Measurements from ENCODE around the gene ARHGAP6. TPM values are rescaled to one million over a fixed set of nuclear protein-coding genes. Genes with fewer than 3 reads are reported as not detected.

The ARHGAP6 gene
- total and polyA plus RNA-seq, 2 donors from 2014 or later, result 6.0 to 20.4 TPM

DNA sequence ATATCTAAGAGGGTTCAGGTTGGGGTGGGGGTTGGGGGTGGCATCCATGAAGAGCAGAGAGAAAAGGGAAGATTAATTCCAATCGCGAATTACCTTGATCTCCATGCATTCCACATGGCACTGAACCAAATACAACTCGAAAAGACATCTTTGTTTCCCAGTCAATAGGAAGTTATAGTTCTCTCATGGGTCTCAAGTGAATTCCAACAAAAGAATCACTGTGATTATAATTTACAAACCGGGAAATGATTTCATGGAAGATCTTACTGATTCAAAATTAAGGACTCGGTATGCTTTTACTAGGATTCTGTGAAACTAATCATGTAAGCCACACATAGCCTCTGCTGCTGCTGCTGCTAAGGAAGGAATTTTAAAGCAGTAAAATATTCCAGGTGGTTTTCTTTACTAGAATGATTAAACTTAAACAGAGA is 399.1 kb downstream of the ARHGAP6 start:
- no peaks in the 10 kb centered on the region for H3K27me3 ChIP-seq (ENCODE audit: control insufficient read depth, insufficient read depth, low read length)
- no peaks in the 10 kb centered on the region for H3K36me3 ChIP-seq (ENCODE audit: control insufficient read depth in 2 of 3, insufficient read depth in 3 of 3, low read length in 3 of 3)
- H3K4me1 ChIP-seq (ENCODE audit: control insufficient read depth in 2 of 3, insufficient read depth in 2 of 3, low read depth in 1 of 3, low read length in 3 of 3), result no peaks in the 10 kb centered on the region
- no peak overlapping the region for H3K9ac ChIP-seq (ENCODE audit: low read length in 3 of 3)
- no peak overlapping the region for H3K4me3 ChIP-seq (ENCODE audit: low read length in 3 of 3)
- H3K27ac ChIP-seq (ENCODE audit: low read depth in 2 of 2, low read length in 2 of 2), result no peak overlapping the region
- DNase-seq (peak in 1 of 5 donors; percentile 5), FAIRE-seq (no peak)
- no peaks in the 10 kb centered on the region for H3K9me3 ChIP-seq (ENCODE audit: control insufficient read depth in 2 of 3, insufficient read depth in 1 of 3, low read length in 3 of 3)
- intact Hi-C loops (cut with DNase I), result no loop called here
- TF ChIP-seq, protein P1, sequence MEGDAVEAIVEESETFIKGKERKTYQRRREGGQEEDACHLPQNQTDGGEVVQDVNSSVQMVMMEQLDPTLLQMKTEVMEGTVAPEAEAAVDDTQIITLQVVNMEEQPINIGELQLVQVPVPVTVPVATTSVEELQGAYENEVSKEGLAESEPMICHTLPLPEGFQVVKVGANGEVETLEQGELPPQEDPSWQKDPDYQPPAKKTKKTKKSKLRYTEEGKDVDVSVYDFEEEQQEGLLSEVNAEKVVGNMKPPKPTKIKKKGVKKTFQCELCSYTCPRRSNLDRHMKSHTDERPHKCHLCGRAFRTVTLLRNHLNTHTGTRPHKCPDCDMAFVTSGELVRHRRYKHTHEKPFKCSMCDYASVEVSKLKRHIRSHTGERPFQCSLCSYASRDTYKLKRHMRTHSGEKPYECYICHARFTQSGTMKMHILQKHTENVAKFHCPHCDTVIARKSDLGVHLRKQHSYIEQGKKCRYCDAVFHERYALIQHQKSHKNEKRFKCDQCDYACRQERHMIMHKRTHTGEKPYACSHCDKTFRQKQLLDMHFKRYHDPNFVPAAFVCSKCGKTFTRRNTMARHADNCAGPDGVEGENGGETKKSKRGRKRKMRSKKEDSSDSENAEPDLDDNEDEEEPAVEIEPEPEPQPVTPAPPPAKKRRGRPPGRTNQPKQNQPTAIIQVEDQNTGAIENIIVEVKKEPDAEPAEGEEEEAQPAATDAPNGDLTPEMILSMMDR (IDR thresholded peaks at IDR 0.05; ENCODE audit: borderline replicate concordance, extremely low read depth, insufficient read depth), result no peak

DNA sequence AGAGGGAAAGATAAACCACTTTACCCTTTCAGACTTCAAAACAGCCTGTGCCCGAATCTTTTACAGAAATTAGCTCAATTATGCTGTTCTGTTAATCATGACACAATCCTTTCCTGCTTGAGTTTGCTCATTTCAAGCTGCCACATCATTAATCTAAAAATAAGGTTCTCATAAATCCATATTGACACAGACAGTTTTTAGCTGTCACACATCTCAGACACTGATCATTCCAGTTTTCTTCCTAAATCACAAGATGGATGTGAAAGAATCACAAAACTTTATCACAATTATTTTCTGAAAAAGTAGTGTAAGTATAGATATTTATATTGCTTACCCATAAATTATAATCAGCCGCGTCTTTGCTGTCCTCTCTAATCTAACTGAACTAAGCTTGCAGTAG is 400.4 kb downstream of the ARHGAP6 start:
- no peaks in the 10 kb centered on the region for H3K27me3 ChIP-seq (ENCODE audit: control insufficient read depth, insufficient read depth, low read length)
- no peaks in the 10 kb centered on the region for H3K36me3 ChIP-seq (ENCODE audit: control insufficient read depth in 2 of 3, insufficient read depth in 3 of 3, low read length in 3 of 3)
- no peaks in the 10 kb centered on the region for H3K9me3 ChIP-seq (ENCODE audit: control insufficient read depth in 2 of 3, insufficient read depth in 1 of 3, low read length in 3 of 3)
- intact Hi-C loops (cut with DNase I), result no loop called here
- no peak overlapping the region for H3K4me3 ChIP-seq (ENCODE audit: low read length in 3 of 3)
- no peak for DNase-seq
- no peak overlapping the region for H3K27ac ChIP-seq (ENCODE audit: low read depth in 2 of 2, low read length in 2 of 2)
- peak; percentile 73 for FAIRE-seq
- no peak overlapping the region for H3K9ac ChIP-seq (ENCODE audit: low read length in 3 of 3)
- no peaks in the 10 kb centered on the region for H3K4me1 ChIP-seq (ENCODE audit: control insufficient read depth in 2 of 3, insufficient read depth in 2 of 3, low read depth in 1 of 3, low read length in 3 of 3)
- TF ChIP-seq, protein P1 (IDR thresholded peaks at IDR 0.05; ENCODE audit: borderline replicate concordance, extremely low read depth, insufficient read depth), result no peak

DNA sequence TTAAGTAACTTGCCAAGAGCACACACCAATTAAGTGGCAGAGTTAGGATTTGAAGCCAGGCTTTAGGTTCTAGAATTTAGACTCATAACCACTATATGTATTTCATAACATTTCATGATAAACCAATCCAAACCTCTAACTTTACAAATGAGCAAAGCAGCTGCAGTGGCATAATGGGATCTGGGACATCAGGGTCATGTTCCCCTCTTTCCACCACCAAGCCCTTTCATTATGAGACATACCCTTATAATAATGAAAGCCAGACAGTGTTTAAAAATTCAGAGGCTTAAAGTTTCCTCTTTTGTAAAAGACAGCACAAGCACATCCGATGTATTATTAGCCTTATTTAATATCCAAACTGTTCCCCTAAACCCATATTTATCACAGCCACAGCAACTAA is 400.8 kb downstream of the ARHGAP6 start:
- Histone ChIP-seq H3K9ac (ENCODE audit: low read length in 3 of 3) (no peak overlapping the region), H3K27me3 (ENCODE audit: control insufficient read depth, insufficient read depth, low read length) (no peaks in the 10 kb centered on the region), H3K4me1 (ENCODE audit: control insufficient read depth in 2 of 3, insufficient read depth in 2 of 3, low read depth in 1 of 3, low read length in 3 of 3) (no peaks in the 10 kb centered on the region), H3K9me3 (ENCODE audit: control insufficient read depth in 2 of 3, insufficient read depth in 1 of 3, low read length in 3 of 3) (no peaks in the 10 kb centered on the region), H3K36me3 (ENCODE audit: control insufficient read depth in 2 of 3, insufficient read depth in 3 of 3, low read length in 3 of 3) (no peaks in the 10 kb centered on the region), H3K27ac (ENCODE audit: low read depth in 2 of 2, low read length in 2 of 2) (no peak overlapping the region), H3K4me3 (ENCODE audit: low read length in 3 of 3) (no peak overlapping the region)
- intact Hi-C loops (cut with DNase I), result no loop called here
- TF ChIP-seq, protein P1 (IDR thresholded peaks at IDR 0.05; ENCODE audit: borderline replicate concordance, extremely low read depth, insufficient read depth), result no peak
- DNase-seq (no peak), FAIRE-seq (no peak)

DNA sequence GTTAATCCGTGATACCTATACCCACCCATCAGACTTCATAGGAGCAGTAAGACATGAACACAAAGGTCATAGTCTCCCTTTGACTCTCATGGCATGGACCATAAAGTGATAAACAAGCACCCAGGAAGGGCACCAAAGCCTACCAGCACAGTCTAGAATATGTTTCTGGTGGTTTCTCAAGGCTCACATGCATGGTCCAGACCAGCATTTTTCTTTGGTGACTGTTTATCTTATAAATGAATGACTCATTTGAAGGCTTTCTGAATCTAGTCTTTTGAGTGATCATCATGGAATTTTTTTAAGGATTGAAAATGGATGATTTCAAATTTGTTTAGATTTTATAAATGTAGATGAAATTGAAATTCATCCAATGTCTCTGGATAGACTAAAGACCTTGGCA is 404.5 kb downstream of the ARHGAP6 start:
- intact Hi-C loops (cut with DNase I), result no loop called here

More for the DNA sequence above, 404.5 kb downstream of the ARHGAP6 start:
- Histone ChIP-seq H3K27me3 (ENCODE audit: control insufficient read depth, insufficient read depth, low read length) (no peaks in the 10 kb centered on the region), H3K9ac (ENCODE audit: low read length in 3 of 3) (no peak overlapping the region), H3K4me1 (ENCODE audit: control insufficient read depth in 2 of 3, insufficient read depth in 2 of 3, low read depth in 1 of 3, low read length in 3 of 3) (no peaks in the 10 kb centered on the region), H3K4me3 (ENCODE audit: low read length in 3 of 3) (no peak overlapping the region), H3K9me3 (ENCODE audit: control insufficient read depth in 2 of 3, insufficient read depth in 1 of 3, low read length in 3 of 3) (no peaks in the 10 kb centered on the region), H3K36me3 (ENCODE audit: control insufficient read depth in 2 of 3, insufficient read depth in 3 of 3, low read length in 3 of 3) (no peaks in the 10 kb centered on the region), H3K27ac (ENCODE audit: low read depth in 2 of 2, low read length in 2 of 2) (no peak overlapping the region)
- FAIRE-seq (no peak), DNase-seq (no peak)
- TF ChIP-seq, protein P1 (IDR thresholded peaks at IDR 0.05; ENCODE audit: borderline replicate concordance, extremely low read depth, insufficient read depth), result no peak

Measured in kidney (tissue), 14 donors.